NCI-H2029 (cell line): ENCODE measurements around the gene SHOX.
"Not testable (repeated sequence)": the region's sequence is repeated elsewhere in the genome, so short reads cannot be mapped to it uniquely, and the experiment has no call there.

Experiments used
- DNase-seq: peaks from one replicate; lab custom pipeline; 2025; lab: John Stamatoyannopoulos, UW

SHOX gene

GRCh38 chrX:637660-638481, 7.3 kb downstream of the SHOX start:
- no peak for DNase-seq

- no peak for DNase-seq
Measured at GRCh38 chrX:638482-639131, 8.0 kb downstream of the SHOX start.

GRCh38 chrX:639151-639550, 8.6 kb downstream of the SHOX start:
- no peak for DNase-seq

GRCh38 chrX:640641-641040, 10.1 kb downstream of the SHOX start:
- DNase-seq = no peak

GRCh38 chrX:641671-642435, 11.3 kb downstream of the SHOX start:
- DNase-seq = no peak

GRCh38 chrX:642436-643240, 12.0 kb downstream of the SHOX start:
- DNase-seq = no peak

- DNase-seq = no peak
Measured at GRCh38 chrX:643241-643595, 12.6 kb downstream of the SHOX start.

GRCh38 chrX:643911-644303, 13.3 kb downstream of the SHOX start:
- DNase-seq = no peak

- DNase-seq = no peak
Measured at GRCh38 chrX:644304-645281, 14.0 kb downstream of the SHOX start.

- DNase-seq = no peak
Measured at GRCh38 chrX:646228-646495, 15.6 kb downstream of the SHOX start.

GRCh38 chrX:646796-647195, 16.2 kb downstream of the SHOX start:
- DNase-seq = no peak

GRCh38 chrX:649166-649565, 18.6 kb downstream of the SHOX start:
- DNase-seq = no peak

- DNase-seq = no peak
Measured at GRCh38 chrX:650324-650723, 19.7 kb downstream of the SHOX start.

- DNase-seq = no peak
Measured at GRCh38 chrX:650811-651210, 20.2 kb downstream of the SHOX start.

- not testable (repeated sequence) for DNase-seq
Measured at GRCh38 chrX:651922-652321, 21.3 kb downstream of the SHOX start.

GRCh38 chrX:652341-652741, 21.8 kb downstream of the SHOX start:
- DNase-seq = no peak

GRCh38 chrX:653306-653705, 22.7 kb downstream of the SHOX start:
- DNase-seq = no peak

GRCh38 chrX:661154-661553, 30.6 kb downstream of the SHOX start:
- no peak for DNase-seq

GRCh38 chrX:662126-662525, 31.5 kb downstream of the SHOX start:
- DNase-seq = no peak

- DNase-seq = no peak
Measured at GRCh38 chrX:663841-664240, 33.2 kb downstream of the SHOX start.
